ENCODE data around the gene MT1G. TPM values are rescaled to one million over a fixed set of nuclear protein-coding genes. Genes with fewer than 3 reads are reported as not detected.
A peak's percentile ranks its signal among the peaks of the same experiment; 100 is the strongest.
"Not testable (repeated sequence)": the region's sequence is repeated elsewhere in the genome, so short reads cannot be mapped to it uniquely, and the experiment has no call there.

MT1G gene
- polyA plus RNA-seq, 6 donors from 2014 or later: not detected

DNA sequence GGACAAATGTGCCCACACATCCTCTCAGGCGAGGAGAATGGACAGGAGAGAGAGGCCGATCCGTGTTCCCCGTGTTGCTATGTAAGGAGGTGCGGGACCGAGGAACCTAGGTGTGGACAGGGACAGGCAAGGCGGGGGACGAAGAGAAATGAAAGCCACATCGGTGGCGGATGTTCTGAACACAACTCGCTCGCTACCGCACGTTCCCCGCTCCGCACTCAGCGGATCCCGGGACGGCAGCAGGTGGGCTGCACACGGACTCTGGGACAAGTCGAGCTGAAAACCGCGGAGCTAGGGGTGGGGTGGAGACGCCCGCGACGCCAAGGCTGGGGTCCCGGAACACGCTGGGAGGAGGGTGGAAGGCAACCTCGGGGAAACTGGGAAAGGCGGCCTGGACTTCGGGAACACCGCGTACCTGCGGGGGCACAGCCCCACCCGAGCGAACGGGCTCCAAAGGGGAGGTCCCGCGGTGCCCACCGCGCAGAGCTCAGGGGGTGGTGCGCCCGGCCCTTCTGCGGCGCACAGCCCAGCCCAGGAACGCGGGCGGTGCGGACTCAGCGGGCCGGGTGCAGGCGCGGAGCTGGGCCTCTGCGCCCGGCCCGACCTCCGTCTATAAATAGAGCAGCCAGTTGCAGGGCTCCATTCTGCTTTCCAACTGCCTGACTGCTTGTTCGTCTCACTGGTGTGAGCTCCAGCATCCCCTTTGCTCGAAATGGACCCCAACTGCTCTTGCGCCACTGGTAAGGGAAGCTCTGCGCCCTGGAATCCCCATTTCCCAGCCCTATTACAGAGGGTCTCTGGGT is 42.5 kb downstream of the MT1G start, which contains the start of gene MT1E:
TSS of gene MT1E (plus strand) at position 642 of the 803 bp plus-strand sequence. CDS start at position 713, 71 bp downstream.
- peaks cover 39 to 63% (median 49%) of the 10 kb centered on the region in 3 donors for H3K27me3 Mint-ChIP-seq
- H3K27ac Mint-ChIP-seq: peak within 1 kb of the TSS in 2 of 6 donors; percentile 53 to 54
- DNase-seq (no peak), ATAC-seq (ENCODE audit: low read depth in 2 of 2) (peak; percentile 31 to 38)
- peaks cover 20 to 29% (median 25%) of the 10 kb centered on the region in 3 donors for H3K4me1 Mint-ChIP-seq
- H3K4me3 Mint-ChIP-seq: peak within 1 kb of the TSS; percentile 44 to 85 (median 79)
- no peaks in the 10 kb centered on the region for H3K9me3 Mint-ChIP-seq
- H3K36me3 Mint-ChIP-seq: no peaks in the 10 kb centered on the region

DNA sequence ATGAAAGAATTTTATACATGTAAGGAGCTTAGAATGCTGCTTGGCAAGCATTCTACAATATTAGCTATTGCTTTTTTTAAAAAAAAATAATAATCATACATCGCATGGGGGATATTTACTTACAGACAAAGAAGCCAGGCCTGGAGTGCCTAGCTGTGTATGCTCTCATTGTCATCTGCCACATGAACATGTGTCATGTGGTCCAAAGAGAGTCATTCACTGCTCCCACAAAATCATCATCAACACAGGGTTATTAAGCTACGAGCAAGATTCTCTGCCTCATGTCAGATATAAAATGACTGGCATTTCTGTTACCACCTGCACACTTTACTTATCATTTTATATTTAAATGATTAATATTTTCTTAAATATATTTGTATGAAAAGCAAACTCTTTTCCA is 44.2 kb downstream of the MT1G start:
- Mint-ChIP-seq H3K4me3 (peak overlapping the region in 1 of 8 donors; percentile 54), H3K4me1 (peaks cover 13 to 15% (median 14%) of the 10 kb centered on the region in 3 donors)

GRCh38 chr16:56623184-56623583 is 44.7 kb downstream of the MT1G start:
- ATAC-seq (ENCODE audit: low read depth in 2 of 2); DNase-seq; H3K9me3 Mint-ChIP-seq; H3K36me3 Mint-ChIP-seq: not testable (repeated sequence)
- H3K4me1 Mint-ChIP-seq: peaks cover 12 to 15% (median 13%) of the 10 kb centered on the region in 3 donors
- peak overlapping the region in 1 of 6 donors; percentile 44 for H3K27ac Mint-ChIP-seq
- peak overlapping the region in 1 of 8 donors; percentile 54 for H3K4me3 Mint-ChIP-seq
- peaks cover 43 to 80% (median 62%) of the 10 kb centered on the region in 3 donors for H3K27me3 Mint-ChIP-seq

More for the DNA sequence above, 44.2 kb downstream of the MT1G start:
- Mint-ChIP-seq H3K27me3 (peaks cover 39 to 77% (median 60%) of the 10 kb centered on the region in 3 donors), H3K27ac (no peak overlapping the region), H3K9me3 (no peaks in the 10 kb centered on the region), H3K36me3 (no peaks in the 10 kb centered on the region)
- ATAC-seq (ENCODE audit: low read depth in 2 of 2): no peak
- DNase-seq: no peak

DNA sequence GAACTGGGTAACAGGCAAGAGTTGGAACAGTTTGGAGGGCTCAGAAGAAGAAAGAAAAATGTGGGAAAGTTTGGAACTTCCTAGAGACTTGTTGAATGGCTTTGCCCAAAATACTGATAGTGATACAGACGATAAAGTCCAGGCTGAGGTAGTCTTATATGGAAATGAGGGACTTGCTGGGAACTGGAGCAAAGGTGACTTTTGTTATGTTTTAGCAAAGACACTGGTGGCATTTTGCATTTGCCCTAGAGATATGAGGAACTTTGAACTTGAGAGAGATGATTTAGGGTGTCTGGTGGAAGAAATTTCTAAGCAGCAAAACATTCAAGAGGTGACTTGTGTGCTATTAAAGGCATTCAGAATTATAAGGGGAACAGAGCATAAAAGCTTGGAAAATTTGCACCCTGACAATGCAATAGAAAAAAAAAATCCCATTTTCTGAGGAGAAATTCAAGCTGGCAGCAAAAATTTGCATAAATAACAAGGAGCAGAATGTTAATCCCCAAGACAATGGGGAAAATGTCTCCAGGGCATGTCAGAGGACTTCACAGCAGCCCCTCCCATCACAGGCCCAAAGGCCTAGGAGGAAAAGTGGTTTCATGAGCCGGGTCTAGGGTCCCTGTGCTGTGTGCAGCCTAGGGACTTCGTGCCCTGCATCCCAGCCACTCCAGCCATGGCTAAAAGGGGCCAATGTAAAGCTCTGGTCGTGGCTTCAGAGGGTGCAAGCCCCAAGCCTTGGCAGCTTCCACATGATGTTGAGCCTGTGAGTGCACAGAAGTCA is 46.0 kb downstream of the MT1G start:
- Mint-ChIP-seq H3K27me3 (peaks cover 45 to 89% (median 75%) of the 10 kb centered on the region in 3 donors), H3K4me3 (peak overlapping the region in 1 of 8 donors; percentile 67), H3K4me1 (peaks cover 16 to 23% (median 22%) of the 10 kb centered on the region in 3 donors), H3K27ac (peak overlapping the region in 1 of 6 donors; percentile 47)
- ATAC-seq (ENCODE audit: low read depth in 2 of 2); H3K9me3 Mint-ChIP-seq; DNase-seq; H3K36me3 Mint-ChIP-seq: not testable (repeated sequence)

- Mint-ChIP-seq H3K27me3 (peaks cover 45 to 79% (median 71%) of the 10 kb centered on the region in 3 donors), H3K4me1 (peaks cover 13 to 20% (median 19%) of the 10 kb centered on the region in 3 donors), H3K9me3 (peaks cover 0 to 4% (median 0%) of the 10 kb centered on the region in 7 donors), H3K27ac (peak overlapping the region in 1 of 6 donors; percentile 35), H3K36me3 (no peaks in the 10 kb centered on the region), H3K4me3 (no peak overlapping the region)
- DNase-seq (no peak), ATAC-seq (ENCODE audit: low read depth in 2 of 2) (no peak)
These were observed 47.4 kb downstream of the MT1G start for GRCh38 chr16:56620339-56620897.

GRCh38 chr16:56618138-56618537 is 49.7 kb downstream of the MT1G start:
- no peak for DNase-seq
- Mint-ChIP-seq H3K4me3 (no peak overlapping the region), H3K36me3 (no peaks in the 10 kb centered on the region), H3K27ac (no peak overlapping the region), H3K9me3 (peaks cover 0 to 4% (median 0%) of the 10 kb centered on the region in 7 donors), H3K4me1 (peaks cover 7 to 12% (median 10%) of the 10 kb centered on the region in 3 donors), H3K27me3 (peaks cover 29 to 60% (median 55%) of the 10 kb centered on the region in 3 donors)
- no peak for ATAC-seq (ENCODE audit: low read depth in 2 of 2)

- H3K4me3 Mint-ChIP-seq: peak overlapping the region in 7 of 8 donors; percentile 12 to 83 (median 59)
- no peak for DNase-seq
- H3K4me1 Mint-ChIP-seq: peaks cover 7 to 12% (median 10%) of the 10 kb centered on the region in 3 donors
- H3K27me3 Mint-ChIP-seq: peaks cover 24 to 55% (median 54%) of the 10 kb centered on the region in 3 donors
- H3K36me3 Mint-ChIP-seq: no peaks in the 10 kb centered on the region
- ATAC-seq (ENCODE audit: low read depth in 2 of 2): peak; percentile 18 to 38
- peak overlapping the region in 1 of 6 donors; percentile 25 for H3K27ac Mint-ChIP-seq
- H3K9me3 Mint-ChIP-seq: peaks cover 0 to 4% (median 0%) of the 10 kb centered on the region in 7 donors
These were observed 50.4 kb downstream of the MT1G start for GRCh38 chr16:56617212-56618085.

Other genes with a start within 250 kb of the MT1G start
- 100 to 1,000 TPM in 3 of 6 donors, 10 to 100 TPM in 3; 54.4 to 290 (median 98.6) TPM for gene AMFR, start 242.5 kb downstream of the MT1G start, polyA plus RNA-seq (ENCODE audit: low read depth in 6 of 6)
- 10 to 100 TPM; 61.6 to 83.9 (median 71.4) TPM for gene NUDT21, start 216.7 kb downstream of the MT1G start, polyA plus RNA-seq (ENCODE audit: low read depth in 6 of 6)
- 10 to 100 TPM; 48.7 to 84.1 (median 69.7) TPM for gene OGFOD1, start 216.5 kb downstream of the MT1G start, polyA plus RNA-seq (ENCODE audit: low read depth in 6 of 6)
- 10 to 100 TPM in 5 of 6 donors, 1 to 10 TPM in 1; 9.8 to 28.8 (median 17.7) TPM for gene BBS2, start 148.0 kb downstream of the MT1G start, polyA plus RNA-seq (ENCODE audit: low read depth in 6 of 6)
- gene MT4, start 103.0 kb downstream of the MT1G start, polyA plus RNA-seq (ENCODE audit: low read depth in 6 of 6): not detected
- not detected for gene MT3, start 78.5 kb downstream of the MT1G start, polyA plus RNA-seq (ENCODE audit: low read depth in 6 of 6)
- 10 to 100 TPM in 5 of 6 donors, 1 to 10 TPM in 1; 8.6 to 18.6 (median 11.2) TPM for gene MT2A, start 59.5 kb downstream of the MT1G start, polyA plus RNA-seq (ENCODE audit: low read depth in 6 of 6)
- gene MT1E, start 42.3 kb downstream of the MT1G start, polyA plus RNA-seq (ENCODE audit: low read depth in 6 of 6): not detected
- not detected for gene MT1M, start 35.4 kb downstream of the MT1G start, polyA plus RNA-seq (ENCODE audit: low read depth in 6 of 6)
- not detected for gene MT1A, start 29.4 kb downstream of the MT1G start, polyA plus RNA-seq (ENCODE audit: low read depth in 6 of 6)
- not detected for gene MT1B, start 16.2 kb downstream of the MT1G start, polyA plus RNA-seq (ENCODE audit: low read depth in 6 of 6)
- gene MT1F, start 10.1 kb downstream of the MT1G start, polyA plus RNA-seq (ENCODE audit: low read depth in 6 of 6): 10 to 100 TPM in 1 of 6 donors, 1 to 10 TPM in 5; 4.0 to 10.3 (median 4.6) TPM
- not detected for gene MT1H, start 1.7 kb upstream of the MT1G start, polyA plus RNA-seq (ENCODE audit: low read depth in 6 of 6)
- gene MT1X, start 14.4 kb upstream of the MT1G start, polyA plus RNA-seq (ENCODE audit: low read depth in 6 of 6): 1 to 10 TPM in 5 of 6 donors, not detected in 1; 2.4 to 8.9 (median 8.0) TPM
- 10 to 100 TPM; 54.7 to 72.7 (median 66.8) TPM for gene NUP93, start 62.1 kb upstream of the MT1G start, polyA plus RNA-seq (ENCODE audit: low read depth in 6 of 6)
- under 1 TPM in 3 of 6 donors, not detected in 3; 0.10 to 0.57 (median 0.26) TPM for gene SLC12A3, start 197.1 kb upstream of the MT1G start, polyA plus RNA-seq (ENCODE audit: low read depth in 6 of 6)

Data from naive B cell (primary cell).